ENCODE data around the gene DGCR2.

DGCR2 gene

GRCh38 chr22:19146215-19146968, 24.2 kb upstream of the DGCR2 start:
- ATAC-seq: no peak

GRCh38 chr22:19143967-19144400, 21.8 kb upstream of the DGCR2 start:
- ATAC-seq: peak; percentile 33 to 42

GRCh38 chr22:19143212-19143611, 21.0 kb upstream of the DGCR2 start:
- ATAC-seq: no peak

- no peak for ATAC-seq
These were observed 20.2 kb upstream of the DGCR2 start for GRCh38 chr22:19142394-19142793.

- ATAC-seq: no peak
These were observed 17.8 kb upstream of the DGCR2 start for GRCh38 chr22:19139974-19140373.

DNA sequence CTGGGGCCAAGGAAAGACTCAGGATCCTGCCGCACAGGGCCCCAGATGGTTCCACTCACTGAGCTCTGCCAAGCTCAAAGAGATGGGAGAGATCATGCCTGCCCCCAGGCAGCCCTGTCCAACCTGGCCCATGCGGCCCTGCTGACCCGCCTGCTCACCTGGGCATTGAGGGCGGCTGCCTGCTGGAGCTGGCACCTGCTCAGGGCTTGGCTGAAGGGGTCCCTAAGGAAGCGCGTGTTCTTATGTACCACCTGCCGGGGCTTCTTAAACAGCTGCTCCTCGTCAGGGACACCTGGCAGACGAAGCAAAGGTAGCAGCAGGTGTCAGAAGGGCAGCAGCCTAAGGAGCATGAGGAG, 16.8 kb upstream of the DGCR2 start:
- ATAC-seq: no peak

GRCh38 chr22:19138217-19139000, 16.2 kb upstream of the DGCR2 start:
- no peak for ATAC-seq

- ATAC-seq: no peak
These were observed 15.4 kb upstream of the DGCR2 start for GRCh38 chr22:19137384-19138216.

GRCh38 chr22:19136915-19137314, 14.7 kb upstream of the DGCR2 start:
- ATAC-seq: no peak

GRCh38 chr22:19134874-19135273, 12.7 kb upstream of the DGCR2 start:
- no peak for ATAC-seq

DNA sequence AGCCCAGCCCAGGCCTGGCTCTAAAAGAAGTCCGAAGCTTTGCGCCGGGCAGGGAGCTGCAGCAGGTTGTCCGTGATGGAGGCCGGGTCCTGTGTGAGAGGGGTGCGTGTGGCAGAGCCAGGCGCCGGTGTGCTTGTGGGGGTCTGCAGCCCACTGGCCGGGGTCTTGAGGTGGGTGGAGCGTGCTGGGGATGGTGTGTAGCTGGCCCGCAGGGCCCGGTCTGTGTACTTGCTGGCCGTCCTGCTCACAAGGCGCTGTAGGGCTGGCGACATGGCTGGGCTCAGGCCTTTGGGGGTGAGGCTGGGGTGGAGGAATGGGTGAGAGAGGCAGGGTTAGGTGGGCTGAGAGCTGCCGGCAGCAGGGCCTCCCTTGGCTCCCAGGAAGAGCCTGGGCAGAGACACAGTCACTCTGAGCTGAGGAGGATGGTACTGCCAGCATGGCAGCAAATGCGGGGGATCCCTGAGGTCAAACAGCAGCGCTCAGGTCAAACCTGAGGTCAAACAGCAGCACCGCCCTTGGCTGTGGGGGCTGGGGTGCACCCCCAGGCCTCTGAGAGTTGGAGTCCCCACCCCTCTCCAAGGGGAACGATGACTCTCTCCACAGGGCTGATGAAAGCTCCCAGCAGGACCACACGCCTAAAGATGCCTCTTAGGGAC, 12.1 kb upstream of the DGCR2 start:
- ATAC-seq: no peak

- no peak for ATAC-seq
These were observed 11.3 kb upstream of the DGCR2 start for GRCh38 chr22:19133561-19133960.

DNA sequence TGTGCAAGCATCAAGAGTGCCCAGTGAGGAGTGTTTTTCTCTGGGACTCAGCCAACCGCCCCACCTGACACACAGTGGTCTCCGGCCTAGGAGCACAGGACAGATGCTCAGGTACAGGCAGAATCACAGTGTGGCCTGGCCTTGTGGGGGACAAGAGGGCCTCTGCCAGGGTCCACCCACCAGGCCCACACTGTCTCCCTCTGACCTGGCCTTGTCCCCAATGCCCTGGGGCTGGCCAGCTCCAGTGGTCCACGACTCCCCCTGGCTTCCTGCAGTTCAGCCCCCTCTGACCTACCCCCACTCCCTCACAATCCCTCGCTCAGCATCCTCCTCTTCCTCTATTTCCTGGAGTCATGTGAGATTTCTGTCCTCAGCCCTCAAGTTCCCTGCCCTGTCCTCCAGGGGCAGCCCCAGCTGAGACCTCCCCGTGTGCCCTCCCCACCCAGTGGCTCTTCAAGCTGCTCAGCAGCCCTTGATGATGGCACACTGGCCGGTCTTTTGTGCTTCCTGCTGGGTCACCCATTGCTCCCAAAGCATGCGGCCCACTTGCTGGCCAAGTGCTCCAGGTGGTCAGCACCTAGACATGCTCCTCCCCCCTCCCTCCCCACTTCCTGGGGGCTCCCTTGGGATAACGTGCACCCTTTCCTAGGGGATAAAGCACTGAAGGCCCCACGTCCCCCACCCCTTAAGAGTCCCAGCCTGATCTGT, 10.6 kb upstream of the DGCR2 start:
- ATAC-seq: no peak

DNA sequence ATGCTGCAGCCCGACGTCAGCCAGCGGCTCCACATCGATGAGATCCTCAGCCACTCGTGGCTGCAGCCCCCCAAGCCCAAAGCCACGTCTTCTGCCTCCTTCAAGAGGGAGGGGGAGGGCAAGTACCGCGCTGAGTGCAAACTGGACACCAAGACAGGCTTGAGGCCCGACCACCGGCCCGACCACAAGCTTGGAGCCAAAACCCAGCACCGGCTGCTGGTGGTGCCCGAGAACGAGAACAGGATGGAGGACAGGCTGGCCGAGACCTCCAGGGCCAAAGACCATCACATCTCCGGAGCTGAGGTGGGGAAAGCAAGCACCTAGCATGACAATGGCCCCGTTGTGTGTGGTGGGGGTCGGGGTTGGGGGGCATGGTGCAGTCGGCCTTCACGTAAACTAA, 9.9 kb upstream of the DGCR2 start:
- ATAC-seq: no peak

GRCh38 chr22:19131685-19132015, 9.4 kb upstream of the DGCR2 start:
- no peak for ATAC-seq

- ATAC-seq: no peak
These were observed 8.9 kb upstream of the DGCR2 start, which contains the start of gene TSSK2 for GRCh38 chr22:19130959-19131684. Gene TSSK2, plus strand, starts transcription at chr22:19131308. Its CDS starts 92 bp downstream, at chr22:19131400.

- no peak for ATAC-seq
These were observed 7.7 kb upstream of the DGCR2 start for GRCh38 chr22:19129871-19130270.

- ATAC-seq: no peak
These were observed 6.9 kb upstream of the DGCR2 start for GRCh38 chr22:19128946-19129727.

GRCh38 chr22:19128009-19128401, 5.8 kb upstream of the DGCR2 start:
- ATAC-seq: no peak

DNA sequence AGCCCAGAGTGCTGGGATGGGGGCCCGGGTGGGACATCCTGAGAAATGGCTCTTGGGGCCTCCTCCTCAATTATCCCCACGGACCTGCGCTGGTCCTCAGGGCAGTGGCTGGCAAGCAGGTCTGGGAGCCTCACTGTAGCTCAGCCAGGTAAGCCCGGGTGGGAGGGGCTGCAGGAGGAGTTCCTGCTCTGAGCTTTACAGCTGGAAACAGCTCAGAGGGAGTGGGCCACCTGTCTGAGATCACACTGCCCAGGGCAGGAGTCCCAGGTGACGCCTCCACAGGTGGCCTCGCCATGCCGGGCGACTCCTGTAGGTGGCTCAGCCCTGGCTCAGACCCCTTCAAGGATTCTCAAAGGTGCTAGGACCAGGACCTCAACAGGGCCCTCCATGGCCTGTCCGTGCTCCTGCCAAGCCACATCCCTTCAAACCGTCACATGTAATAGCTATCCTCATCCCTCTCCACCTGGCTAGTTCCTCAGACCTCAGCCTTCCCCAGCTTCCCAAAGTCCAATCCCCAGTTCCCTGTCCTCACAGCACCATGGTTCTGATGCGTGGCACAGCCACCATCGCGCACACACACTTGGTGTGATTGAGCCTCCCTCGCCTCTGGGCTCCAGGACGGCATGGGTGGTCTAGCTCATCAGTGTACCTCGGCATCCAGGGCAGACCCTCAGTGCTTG, 5.3 kb upstream of the DGCR2 start:
- no peak for ATAC-seq

All from activated CD4-positive, CD25-positive, alpha-beta regulatory T cell treated with anti-CD3 and anti-CD28 coated beads, Interleukin-2, amount 50 U/mL, for 24 hours (primary cell).